Endothelial cell of umbilical vein (primary cell): Measurements from ENCODE around the gene BAZ1A. TPM values are rescaled to one million over a fixed set of nuclear protein-coding genes. Genes with fewer than 3 reads are reported as not detected.

Source experiments
- BruUV-seq: library from RNA; stranded (reverse); fragments of 400-500 nt; replicated peaks from 2 replicates; lab custom pipeline; 2021; lab: Mats Ljungman, UMichigan
- CTCF ChIA-PET: fragments of 300-600, 350-600 bp; sonication (Branson Sonifier 250); formaldehyde crosslinking; loops from one replicate; lab custom pipeline; 2021; ENCODE audit warnings: antibody characterized with exemption, inconsistent platforms; lab: Charles Lee
- POLR2A ChIA-PET: fragments of 300-600, 350-600 bp; sonication (Branson Sonifier 250); formaldehyde crosslinking; loops from one replicate; lab custom pipeline; 2021; ENCODE audit warnings: antibody characterized with exemption, inconsistent platforms; lab: Charles Lee
- DNase-seq: peaks from one replicate; pipeline ENCODE4 v3.0.0-alpha.2; 2011; ENCODE audit warnings: low read depth, low spot score
- FAIRE-seq: peaks from 2 replicates; lab custom pipeline; 2011; peaks lifted over from hg19 to GRCh38; lab: Jason Lieb, UNC
- H2AFZ ChIP-seq: 2 replicates; pipeline ENCODE4 v1.6.0; 2012; ENCODE audit warnings: low read depth, low read length, control low read depth, inconsistent platforms
- H3K27ac ChIP-seq: 2 replicates; pipeline ENCODE4 v1.5.1; 2011; ENCODE audit warnings: low read depth, mild to moderate bottlenecking, control low read depth, low read length, moderate library complexity; ENCODE audit not compliant: insufficient read depth
- H3K27me3 ChIP-seq, 2 experiments: 2 replicates each; pipeline versions ENCODE4 v1.6.0 to v1.6.1; 2011; ENCODE audit warnings: low read length in 2 of 2, mixed read lengths in 1 of 2; ENCODE audit not compliant: control insufficient read depth in 2 of 2, insufficient read depth in 2 of 2
- H3K36me3 ChIP-seq, 2 experiments: 2 replicates in 1 of 2; 3 replicates in 1 of 2; pipeline ENCODE4 v1.5.1; 2011; ENCODE audit warnings: low read length in 2 of 2, mild to moderate bottlenecking in 1 of 2, moderate library complexity in 1 of 2; ENCODE audit not compliant: control insufficient read depth in 2 of 2, insufficient read depth in 2 of 2; ENCODE audit errors: extremely low read depth in 1 of 2
- H3K4me1 ChIP-seq: 3 replicates; pipeline ENCODE4 v1.5.1; 2011; ENCODE audit warnings: mild to moderate bottlenecking, low read length; ENCODE audit not compliant: control insufficient read depth, insufficient read depth; ENCODE audit errors: extremely low read depth
- H3K4me2 ChIP-seq: 2 replicates; pipeline ENCODE4 v1.6.1; 2011; ENCODE audit warnings: low read length, control low read depth, mixed read lengths; ENCODE audit not compliant: insufficient read depth
- H3K4me3 ChIP-seq, 3 experiments: fragments of 200-600 bp in 1 of 3; sonication (generic), shearing (Covaris generic) in 1 of 3; replicated peaks in 1 of 3; 2 replicates each; pipeline ENCODE4 v1.5.1; 2011 to 2016; ENCODE audit warnings: control low read depth in 3 of 3, low read length in 3 of 3, mild to moderate bottlenecking in 2 of 3, inconsistent platforms in 1 of 3, low read depth in 1 of 3, moderate library complexity in 1 of 3; ENCODE audit not compliant: insufficient read depth in 1 of 3
- H3K79me2 ChIP-seq: 2 replicates; pipeline ENCODE4 v1.6.0; 2012; ENCODE audit warnings: low read length, inconsistent platforms; ENCODE audit not compliant: control insufficient read depth, insufficient read depth
- H3K9ac ChIP-seq: replicated peaks from 2 replicates; pipeline ENCODE3; 2011; ENCODE audit warnings: low read length, control low read depth; ENCODE audit not compliant: insufficient read depth; ENCODE audit errors: extremely low read depth
- H3K9me1 ChIP-seq: replicated peaks from 3 replicates; pipeline ENCODE4 v1.6.0; 2011; ENCODE audit warnings: mild to moderate bottlenecking, low read length; ENCODE audit not compliant: control insufficient read depth, insufficient read depth; ENCODE audit errors: extremely low read depth
- H3K9me3 ChIP-seq: replicated peaks from 2 replicates; pipeline ENCODE4 v1.5.1; 2012; ENCODE audit warnings: low read length, inconsistent platforms; ENCODE audit not compliant: control insufficient read depth, insufficient read depth
- H4K20me1 ChIP-seq: replicated peaks from 2 replicates; pipeline ENCODE3; 2011; ENCODE audit warnings: mild to moderate bottlenecking, low read length; ENCODE audit not compliant: control insufficient read depth, insufficient read depth; ENCODE audit errors: extremely low read depth
- EZH2 ChIP-seq: IDR thresholded peaks from 2 replicates; pipeline ENCODE4 v1.6.1; 2012; ENCODE audit warnings: borderline replicate concordance, low read depth, mild to moderate bottlenecking, moderate library complexity, low read length, inconsistent platforms; ENCODE audit not compliant: severe bottlenecking
- FOS ChIP-seq: IDR thresholded peaks from 2 replicates; pipeline ENCODE4 v1.6.1; 2011; ENCODE audit warnings: mild to moderate bottlenecking, low read length, moderate library complexity, borderline replicate concordance; ENCODE audit not compliant: insufficient read depth
- GATA2 ChIP-seq: IDR thresholded peaks from 2 replicates; pipeline ENCODE4 v1.7.0; 2011; ENCODE audit warnings: low read depth, mild to moderate bottlenecking, moderate library complexity, mixed read lengths, low read length; ENCODE audit not compliant: insufficient read length, insufficient read depth
- JUN ChIP-seq: IDR thresholded peaks from 2 replicates; pipeline ENCODE4 v1.6.1; 2011; ENCODE audit warnings: borderline replicate concordance, low read depth; ENCODE audit not compliant: insufficient read length, insufficient read depth
- MAX ChIP-seq: IDR thresholded peaks from 2 replicates; pipeline ENCODE4 v1.6.1; 2011; ENCODE audit not compliant: insufficient read depth, insufficient read length
- MYC ChIP-seq: IDR thresholded peaks from one replicate; pipeline ENCODE4 v1.6.1; 2011; ENCODE audit warnings: mild to moderate bottlenecking, low read depth, low read length
- POLR2A ChIP-seq: IDR thresholded peaks from 2 replicates; pipeline ENCODE4 v1.6.1; 2012; ENCODE audit warnings: low read depth, mild to moderate bottlenecking, control low read depth, low read length
- POLR2AphosphoS5 ChIP-seq: IDR thresholded peaks from 2 replicates; pipeline ENCODE4 v1.6.1; 2012; ENCODE audit warnings: low read depth, mild to moderate bottlenecking, control low read depth, low read length, moderate library complexity; ENCODE audit not compliant: insufficient read depth
- dilution Hi-C: fragments of 300-500 bp; cut with MboI; formaldehyde crosslinking; loops from one replicate; pipeline ENCODE4 v1.15.0; 2019; ENCODE audit warnings: low sequenced_read_pairs; ENCODE audit not compliant: extremely low pct_ligation_motif_present
- intact Hi-C: fragments of 100-400 bp; cut with micrococcal nuclease; formaldehyde crosslinking; loops from one replicate; pipeline ENCODE4 v1.10.0; 2022
- polyA plus RNA-seq, 4 experiments: library from polyadenylated mRNA; depleted of rRNA in 3 of 4; stranded (reverse) in 3 of 4; unstranded in 1 of 4; fragments of >200 nt; gene quantifications; 2 replicates each; pipeline versions ENCODE4 v1.2.1 to v1.2.3, GENCODE V29; 2011 to 2012; ENCODE audit warnings: missing spikeins in 1 of 4
- total RNA-seq: library from RNA; stranded (reverse); gene quantifications from 2 replicates; pipeline ENCODE4 v1.2.3, GENCODE V29; 2021
- TF ChIP-seq, protein P1 (sequence below), 2 donors: IDR thresholded peaks; 1 replicate in 1 of 2; 2 replicates in 1 of 2; pipeline ENCODE4 v1.5.1; 2011; ENCODE audit warnings: low read length in 2 of 2, mild to moderate bottlenecking in 2 of 2, moderate library complexity in 2 of 2, control low read depth in 1 of 2, inconsistent platforms in 1 of 2, low read depth in 1 of 2; ENCODE audit not compliant: insufficient read depth in 1 of 2; ENCODE audit errors: extremely low read depth in 1 of 2

BAZ1A gene
- total and polyA plus RNA-seq, 2 donors (not counting 3 experiments of a cell fraction or from before 2014, with no cell fraction given) = 15.2 to 52.1 TPM

DNA sequence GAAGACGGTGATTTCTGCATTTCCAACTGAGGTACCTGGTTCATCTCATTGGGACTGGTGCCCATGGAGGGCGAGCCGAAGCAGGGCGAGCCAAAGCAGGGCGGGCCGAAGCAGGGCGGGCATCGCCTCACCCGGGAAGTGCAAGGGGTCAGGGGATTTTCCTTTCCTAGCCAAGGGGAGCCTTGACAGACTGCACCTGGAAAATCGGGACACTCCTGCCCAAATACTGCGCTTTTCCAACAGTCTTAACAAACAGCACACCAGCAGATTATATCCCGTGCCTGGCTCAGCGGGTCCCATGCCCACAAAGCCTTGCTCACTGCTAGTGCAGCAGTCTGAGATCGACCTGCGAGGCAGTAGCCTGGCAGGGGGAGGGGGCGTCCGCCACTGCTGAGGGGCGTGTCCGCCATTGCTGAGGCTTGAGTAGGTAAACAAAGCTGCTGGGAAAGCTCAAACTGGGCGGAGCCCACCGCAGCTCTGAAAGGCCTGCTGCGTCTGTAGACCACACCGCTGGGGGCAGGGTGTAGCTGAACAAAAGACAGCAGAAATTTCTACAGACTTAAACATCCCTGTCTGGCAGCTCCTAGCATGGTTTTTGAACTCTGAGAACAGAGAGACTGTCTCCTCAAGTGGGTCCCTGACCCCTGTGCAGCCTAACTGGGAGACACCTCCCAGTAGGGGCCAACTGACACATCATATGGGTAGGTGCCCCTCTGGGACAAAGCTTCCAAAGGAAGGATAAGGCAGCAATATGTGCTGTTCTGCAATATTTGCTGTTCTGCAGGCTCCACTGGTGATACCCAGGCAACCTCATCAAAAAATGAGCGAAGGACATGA is 77.2 kb downstream of the BAZ1A start:
- H3K36me3 ChIP-seq = peaks cover 2 to 7% of the 10 kb centered on the region in 2 experiments
- no peak overlapping the region for H3K27ac ChIP-seq
- H3K9ac ChIP-seq = no peak overlapping the region
- dilution Hi-C loops (no loop called here), intact Hi-C loops (no loop called here)
- H3K79me2 ChIP-seq = no peaks in the 10 kb centered on the region
- no peaks in the 10 kb centered on the region for H3K9me3 ChIP-seq
- FAIRE-seq (no peak), DNase-seq (no peak)
- H3K27me3 ChIP-seq = no peaks in the 10 kb centered on the region
- H3K4me3 ChIP-seq = no peak overlapping the region
- H3K4me1 ChIP-seq = no peaks in the 10 kb centered on the region
- POLR2A ChIA-PET = no interaction called here
- H3K9me1 ChIP-seq = no peaks in the 10 kb centered on the region
- no peak overlapping the region for H2AFZ ChIP-seq
- no peak overlapping the region for H3K4me2 ChIP-seq
- CTCF ChIA-PET = no interaction called here
- no TSS peak for BruUV-seq
- no peak for TF ChIP-seq FOS
- TF ChIP-seq, protein P1, sequence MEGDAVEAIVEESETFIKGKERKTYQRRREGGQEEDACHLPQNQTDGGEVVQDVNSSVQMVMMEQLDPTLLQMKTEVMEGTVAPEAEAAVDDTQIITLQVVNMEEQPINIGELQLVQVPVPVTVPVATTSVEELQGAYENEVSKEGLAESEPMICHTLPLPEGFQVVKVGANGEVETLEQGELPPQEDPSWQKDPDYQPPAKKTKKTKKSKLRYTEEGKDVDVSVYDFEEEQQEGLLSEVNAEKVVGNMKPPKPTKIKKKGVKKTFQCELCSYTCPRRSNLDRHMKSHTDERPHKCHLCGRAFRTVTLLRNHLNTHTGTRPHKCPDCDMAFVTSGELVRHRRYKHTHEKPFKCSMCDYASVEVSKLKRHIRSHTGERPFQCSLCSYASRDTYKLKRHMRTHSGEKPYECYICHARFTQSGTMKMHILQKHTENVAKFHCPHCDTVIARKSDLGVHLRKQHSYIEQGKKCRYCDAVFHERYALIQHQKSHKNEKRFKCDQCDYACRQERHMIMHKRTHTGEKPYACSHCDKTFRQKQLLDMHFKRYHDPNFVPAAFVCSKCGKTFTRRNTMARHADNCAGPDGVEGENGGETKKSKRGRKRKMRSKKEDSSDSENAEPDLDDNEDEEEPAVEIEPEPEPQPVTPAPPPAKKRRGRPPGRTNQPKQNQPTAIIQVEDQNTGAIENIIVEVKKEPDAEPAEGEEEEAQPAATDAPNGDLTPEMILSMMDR (IDR thresholded peaks at IDR 0.05; ENCODE audit: extremely low read depth in 1 of 2, insufficient read depth in 1 of 2, low read depth in 1 of 2, low read length in 2 of 2) = no peak
- TF ChIP-seq MAX = no peak
- TF ChIP-seq POLR2AphosphoS5 = no peak
- TF ChIP-seq GATA2 = no peak
- TF ChIP-seq JUN = no peak
- TF ChIP-seq POLR2A = no peak
- no peak for TF ChIP-seq MYC
- no peak for TF ChIP-seq EZH2
- H4K20me1 ChIP-seq = no peaks in the 10 kb centered on the region
